Colonic mucosa (tissue), 4 donors: ENCODE results near the gene MTA1. TPM values are rescaled to one million over a fixed set of nuclear protein-coding genes. Genes with fewer than 3 reads are reported as not detected.

Experiments
- DNase-seq: peaks from one replicate; pipeline ENCODE4 v3.0.0-alpha.2; 2020
- H3K27ac ChIP-seq: fragments of 200-600 bp; one replicate; pipeline ENCODE4 v1.8.0; 2021
- H3K27me3 ChIP-seq: fragments of 200-600 bp; one replicate; pipeline ENCODE4 v1.8.0; 2021
- H3K36me3 ChIP-seq: fragments of 200-600 bp; one replicate; pipeline ENCODE4 v1.8.0; 2021
- H3K4me1 ChIP-seq: fragments of 200-600 bp; one replicate; pipeline ENCODE4 v1.8.0; 2021; ENCODE audit warnings: mild to moderate bottlenecking
- H3K4me3 ChIP-seq: fragments of 200-600 bp; one replicate; pipeline ENCODE4 v1.8.0; 2021
- H3K9ac ChIP-seq, 2 donors: one replicate each; pipeline ENCODE4 v1.7.0; 2013; ENCODE audit warnings: control low read depth in 2 of 2, low read depth in 2 of 2, low read length in 2 of 2
- H3K9me3 ChIP-seq: fragments of 200-600 bp; one replicate; pipeline ENCODE4 v1.8.0; 2021
- intact Hi-C: fragments of 100-400 bp; cut with DNase I; formaldehyde crosslinking; loops from one replicate; pipeline ENCODE4 v1.14.1; 2022
- total RNA-seq, 2 donors: library from RNA; stranded (reverse); fragmentation: NEBNext Ultra II Directional in 1 of 2; extraction: Animal tissue kit (Norgen Biotek cat#: 25700) in 1 of 2; gene quantifications; one replicate each; pipeline ENCODE4 v1.2.1, GENCODE V29; 2021
- TF ChIP-seq, protein P1 (sequence below): fragments of 200-600 bp; IDR thresholded peaks from one replicate; pipeline ENCODE4 v1.8.0; 2022; ENCODE audit warnings: antibody characterized with exemption, mild to moderate bottlenecking
- donor health status: healthy.
- donor health status: DM: no; HTN: no; CAD: no.
- donor health status: DM: no; HTN: no; CAD: no.

MTA1 gene
- total RNA-seq, 2 donors from 2014 or later, result 47.0 to 90.2 TPM

DNA sequence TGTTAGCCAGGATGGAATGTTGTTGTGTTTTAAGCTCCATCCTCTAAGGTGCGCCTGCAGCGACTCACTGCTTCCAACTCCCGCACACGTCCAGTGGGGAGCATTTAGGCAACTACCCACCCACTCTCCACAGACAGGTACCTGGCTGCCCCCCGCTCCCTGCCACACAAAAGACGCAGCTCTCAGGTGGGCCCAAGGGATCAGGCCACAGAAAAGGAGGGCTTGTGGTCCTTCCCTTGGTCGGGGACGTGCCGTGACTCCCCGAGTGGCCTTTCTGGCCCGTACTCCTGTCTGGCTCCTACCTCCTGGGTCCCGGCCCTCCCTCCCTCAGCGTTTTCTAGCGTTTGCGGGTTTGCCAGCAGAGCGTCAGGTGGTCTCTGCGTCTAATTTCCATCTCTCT, 87.6 kb downstream of the MTA1 start:
- DNase-seq, result no peak
- TF ChIP-seq, protein P1, sequence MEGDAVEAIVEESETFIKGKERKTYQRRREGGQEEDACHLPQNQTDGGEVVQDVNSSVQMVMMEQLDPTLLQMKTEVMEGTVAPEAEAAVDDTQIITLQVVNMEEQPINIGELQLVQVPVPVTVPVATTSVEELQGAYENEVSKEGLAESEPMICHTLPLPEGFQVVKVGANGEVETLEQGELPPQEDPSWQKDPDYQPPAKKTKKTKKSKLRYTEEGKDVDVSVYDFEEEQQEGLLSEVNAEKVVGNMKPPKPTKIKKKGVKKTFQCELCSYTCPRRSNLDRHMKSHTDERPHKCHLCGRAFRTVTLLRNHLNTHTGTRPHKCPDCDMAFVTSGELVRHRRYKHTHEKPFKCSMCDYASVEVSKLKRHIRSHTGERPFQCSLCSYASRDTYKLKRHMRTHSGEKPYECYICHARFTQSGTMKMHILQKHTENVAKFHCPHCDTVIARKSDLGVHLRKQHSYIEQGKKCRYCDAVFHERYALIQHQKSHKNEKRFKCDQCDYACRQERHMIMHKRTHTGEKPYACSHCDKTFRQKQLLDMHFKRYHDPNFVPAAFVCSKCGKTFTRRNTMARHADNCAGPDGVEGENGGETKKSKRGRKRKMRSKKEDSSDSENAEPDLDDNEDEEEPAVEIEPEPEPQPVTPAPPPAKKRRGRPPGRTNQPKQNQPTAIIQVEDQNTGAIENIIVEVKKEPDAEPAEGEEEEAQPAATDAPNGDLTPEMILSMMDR, result no peak

DNA sequence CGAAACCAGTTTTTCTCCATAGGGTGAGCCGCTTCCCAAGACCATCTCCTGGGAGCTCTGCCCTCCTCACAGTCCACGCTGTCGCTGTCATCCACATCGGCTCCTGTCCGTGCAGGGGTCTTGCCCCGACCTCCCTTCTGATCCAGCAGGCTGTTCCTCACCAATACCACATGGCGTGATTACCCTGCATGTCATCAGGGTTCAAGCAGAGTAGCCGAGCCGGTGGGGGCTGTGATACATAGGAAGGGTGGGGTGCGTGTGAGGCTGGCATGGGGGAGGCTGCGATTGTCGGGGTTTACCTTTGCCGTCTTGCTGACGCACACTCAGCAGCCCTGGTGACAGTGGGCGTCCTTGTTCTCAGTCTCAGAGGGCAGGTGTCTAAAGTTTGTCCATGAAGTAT, 88.4 kb downstream of the MTA1 start:
- H3K9ac ChIP-seq, result no peak overlapping the region
- H3K9me3 ChIP-seq, result no peaks in the 10 kb centered on the region
- no peaks in the 10 kb centered on the region for H3K27me3 ChIP-seq
- TF ChIP-seq, protein P1, result no peak
- no peaks in the 10 kb centered on the region for H3K4me1 ChIP-seq
- DNase-seq, result no peak
- no peak overlapping the region for H3K27ac ChIP-seq
- no peaks in the 10 kb centered on the region for H3K36me3 ChIP-seq
- H3K4me3 ChIP-seq, result no peak overlapping the region
- intact Hi-C loops, result no loop called here

More for the DNA sequence above, 87.6 kb downstream of the MTA1 start:
- H3K4me3 ChIP-seq, result no peak overlapping the region
- H3K27me3 ChIP-seq, result no peaks in the 10 kb centered on the region
- H3K36me3 ChIP-seq, result no peaks in the 10 kb centered on the region
- intact Hi-C loops, result no loop called here
- H3K9ac ChIP-seq, result no peak overlapping the region
- no peak overlapping the region for H3K27ac ChIP-seq
- no peaks in the 10 kb centered on the region for H3K9me3 ChIP-seq
- no peaks in the 10 kb centered on the region for H3K4me1 ChIP-seq

DNA sequence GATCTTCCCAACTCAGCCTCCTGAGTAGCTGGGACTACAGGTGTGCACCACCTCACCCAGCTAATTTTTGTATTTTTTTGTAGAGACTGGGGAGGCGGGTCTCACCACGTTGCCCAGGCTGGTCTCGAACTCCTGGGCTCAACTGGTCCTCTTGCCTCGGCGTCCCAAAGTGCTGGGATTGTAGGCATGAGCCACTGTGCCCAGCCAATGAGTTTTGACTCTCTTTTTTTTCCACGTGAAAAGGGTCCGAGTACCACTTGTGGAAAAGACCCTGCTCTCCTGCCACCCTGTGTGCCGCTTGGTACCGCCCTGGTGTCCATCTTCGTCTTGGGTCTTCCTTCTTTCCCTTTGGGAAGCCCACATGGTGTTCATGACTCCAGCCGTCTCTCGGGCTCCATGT, 89.0 kb downstream of the MTA1 start:
- no peaks in the 10 kb centered on the region for H3K36me3 ChIP-seq
- intact Hi-C loops, result no loop called here
- H3K9ac ChIP-seq, result no peak overlapping the region
- no peaks in the 10 kb centered on the region for H3K9me3 ChIP-seq
- no peak overlapping the region for H3K27ac ChIP-seq
- H3K4me1 ChIP-seq, result no peaks in the 10 kb centered on the region
- no peak for DNase-seq
- H3K27me3 ChIP-seq, result no peaks in the 10 kb centered on the region
- TF ChIP-seq, protein P1, result no peak
- no peak overlapping the region for H3K4me3 ChIP-seq

DNA sequence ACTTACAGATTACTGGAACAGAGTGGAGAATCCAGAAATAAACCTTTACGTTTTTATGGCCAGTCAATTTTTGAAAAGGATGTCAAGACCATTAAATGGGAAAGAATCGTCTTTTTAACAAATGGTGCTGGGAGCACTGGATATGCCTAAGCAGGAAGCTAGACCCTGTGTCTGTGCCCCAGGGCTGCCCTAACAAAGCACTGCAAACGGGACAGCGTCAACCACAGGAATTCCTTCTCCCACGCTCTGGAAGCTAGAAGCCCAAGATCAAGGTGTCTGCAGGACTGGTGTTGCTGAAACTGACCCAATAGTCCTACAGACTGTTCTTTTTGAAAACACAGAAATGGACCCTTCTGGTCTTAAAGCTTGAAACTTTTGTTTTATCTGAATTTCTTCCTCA, 97.5 kb downstream of the MTA1 start:
- H3K27me3 ChIP-seq, result no peaks in the 10 kb centered on the region
- no peak overlapping the region for H3K27ac ChIP-seq
- intact Hi-C loops, result no loop called here
- no peaks in the 10 kb centered on the region for H3K9me3 ChIP-seq
- TF ChIP-seq, protein P1, result no peak
- no peak for DNase-seq
- H3K4me3 ChIP-seq, result no peak overlapping the region
- H3K9ac ChIP-seq, result no peak overlapping the region
- no peaks in the 10 kb centered on the region for H3K4me1 ChIP-seq
- no peaks in the 10 kb centered on the region for H3K36me3 ChIP-seq

DNA sequence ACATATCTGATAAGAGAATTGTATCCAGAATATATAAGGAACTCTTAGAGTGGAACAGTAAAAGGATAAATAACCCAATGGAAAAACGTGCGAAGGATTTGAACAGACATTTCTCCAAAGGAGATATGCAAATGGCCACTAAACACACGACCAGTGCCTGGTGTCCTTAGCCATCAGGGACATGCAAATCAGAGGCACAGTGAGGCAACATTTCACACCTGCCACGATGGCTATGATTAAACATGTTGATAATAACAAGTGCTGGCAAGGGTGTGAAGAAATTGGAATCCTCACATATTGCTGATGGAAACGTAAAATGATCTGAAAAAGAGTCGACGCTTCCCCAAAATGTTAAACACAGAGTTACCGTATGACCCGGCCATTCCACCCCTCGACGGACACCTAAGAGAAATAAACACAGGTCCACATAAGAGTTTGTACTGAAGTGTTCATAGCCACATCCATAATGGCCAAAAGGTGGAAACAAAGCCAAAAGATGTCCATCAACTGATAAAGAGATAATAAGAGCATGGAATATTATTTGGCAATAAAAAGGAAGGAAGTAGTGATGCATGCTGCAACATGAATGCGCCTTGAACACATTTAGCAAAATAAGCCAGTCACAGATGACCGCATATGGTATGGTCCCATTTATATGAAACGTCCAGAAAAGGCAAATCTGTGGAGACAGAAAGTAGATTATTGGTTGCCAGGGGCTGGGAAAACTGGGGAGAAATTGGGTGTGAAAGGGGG, 100.5 kb downstream of the MTA1 start:
- no peaks in the 10 kb centered on the region for H3K4me1 ChIP-seq
- no peak overlapping the region for H3K9ac ChIP-seq
- no peaks in the 10 kb centered on the region for H3K27me3 ChIP-seq
- no peak for DNase-seq
- no peaks in the 10 kb centered on the region for H3K9me3 ChIP-seq
- no peak overlapping the region for H3K27ac ChIP-seq
- TF ChIP-seq, protein P1, result no peak
- no peaks in the 10 kb centered on the region for H3K36me3 ChIP-seq
- intact Hi-C loops, result loop anchor here (10.0 kb wide), 2 partner anchors 75 to 315 kb away; no protein-coding TSS in a partner anchor
- H3K4me3 ChIP-seq, result no peak overlapping the region

Other genes starting within 250 kb of the MTA1 start
- 10 to 100 TPM; 40.8 to 46.0 TPM for gene NUDT14, start 238.5 kb upstream of the MTA1 start, total RNA-seq
- 10 to 100 TPM; 56.9 to 66.0 TPM for gene BTBD6, start 171.3 kb upstream of the MTA1 start, total RNA-seq
- gene BRF1, start 118.8 kb upstream of the MTA1 start, total RNA-seq, result 10 to 100 TPM; 27.2 to 40.6 TPM
- gene PACS2, start 105.1 kb upstream of the MTA1 start, total RNA-seq, result 10 to 100 TPM; 44.1 to 82.5 TPM
- 1 to 10 TPM; 1.4 to 2.4 TPM for gene TEX22, start 21.3 kb upstream of the MTA1 start, total RNA-seq
- gene CRIP2, start 55.0 kb downstream of the MTA1 start, total RNA-seq, result 10 to 100 TPM; 11.3 to 20.3 TPM
- 100 to 1,000 TPM in 1 of 2 donors, 10 to 100 TPM in 1; 97.1 to 220 TPM for gene CRIP1, start 67.1 kb downstream of the MTA1 start, total RNA-seq
- gene TEDC1, start 71.4 kb downstream of the MTA1 start, total RNA-seq, result 10 to 100 TPM; 15.0 to 55.7 TPM
- under 1 TPM; 0.82 TPM for gene TMEM121, start 106.8 kb downstream of the MTA1 start, total RNA-seq